Esophagus (tissue), 2 donors: ENCODE results near the gene SYT5. TPM values are rescaled to one million over a fixed set of nuclear protein-coding genes. Genes with fewer than 3 reads are reported as not detected.

Experiments
- H3K27ac ChIP-seq, 2 donors: one replicate each; pipeline ENCODE4 v1.5.1; 2013; ENCODE audit warnings: low read depth in 2 of 2, mild to moderate bottlenecking in 2 of 2, inconsistent platforms in 1 of 2, low read length in 1 of 2, moderate library complexity in 1 of 2
- H3K27me3 ChIP-seq, 2 donors: one replicate each; pipeline ENCODE4 v1.6.1; 2013; ENCODE audit warnings: low read length in 2 of 2, control low read depth in 1 of 2, mild to moderate bottlenecking in 1 of 2; ENCODE audit not compliant: insufficient read depth in 2 of 2, control insufficient read depth in 1 of 2
- H3K36me3 ChIP-seq, 2 donors: one replicate each; pipeline ENCODE4 v1.6.1; 2013; ENCODE audit warnings: low read length in 1 of 2; ENCODE audit not compliant: control insufficient read depth in 2 of 2, insufficient read depth in 2 of 2
- H3K4me1 ChIP-seq, 2 donors: one replicate each; pipeline ENCODE4 v1.6.1; 2013; ENCODE audit warnings: low read length in 1 of 2; ENCODE audit not compliant: control insufficient read depth in 2 of 2, insufficient read depth in 2 of 2
- H3K4me3 ChIP-seq, 2 donors: one replicate each; pipeline ENCODE4 v1.5.1; 2013; ENCODE audit warnings: low read length in 2 of 2, mild to moderate bottlenecking in 2 of 2, low read depth in 1 of 2, moderate library complexity in 1 of 2
- H3K9me3 ChIP-seq, 2 donors: one replicate each; pipeline ENCODE4 v1.6.1; 2013; ENCODE audit warnings: mild to moderate bottlenecking in 2 of 2, low read depth in 1 of 2, low read length in 1 of 2, moderate library complexity in 1 of 2; ENCODE audit not compliant: control insufficient read depth in 2 of 2, insufficient read depth in 1 of 2
- WGBS, 2 donors: extraction: QIAGEN DNeasy Blood & Tissue Kit; methylation state at CpG; one replicate each; pipeline ENCODE4 v1.1.7; 2013; 5-methylcytosine and 5-hydroxymethylcytosine counted together
- polyA plus RNA-seq, 2 donors: library from polyadenylated mRNA; stranded (reverse); fragments of 200-250 nt; gene quantifications; one replicate each; pipeline ENCODE4 v1.2.3, GENCODE V29; 2013
- donor health status: healthy with polysubstance abuse.
- donor health status: Bipolar disorder and iron deficiency.

SYT5 gene
- polyA plus RNA-seq, 2 donors: 0.05 TPM; not detected in 1

- peak overlapping the region in 1 of 2 donors; percentile 64 for H3K27ac ChIP-seq
- no peaks in the 10 kb centered on the region for H3K9me3 ChIP-seq
- WGBS, 2 donors: 37 to 54% methylated on average over 15 of the region's 15 CpGs
- no peaks in the 10 kb centered on the region for H3K27me3 ChIP-seq
- no peak overlapping the region for H3K4me3 ChIP-seq
- H3K36me3 ChIP-seq: no peaks in the 10 kb centered on the region
- no peaks in the 10 kb centered on the region for H3K4me1 ChIP-seq
These were observed 9.3 kb upstream of the SYT5 start for GRCh38 chr19:55189403-55189835.

GRCh38 chr19:55188625-55189024 is 8.5 kb upstream of the SYT5 start:
- 50 to 55% methylated on average over 8 of the region's 8 CpGs for WGBS, 2 donors
- Histone ChIP-seq H3K4me3 (no peak overlapping the region), H3K4me1 (no peaks in the 10 kb centered on the region), H3K27ac (peak overlapping the region; percentile 17 to 75), H3K36me3 (no peaks in the 10 kb centered on the region), H3K9me3 (no peaks in the 10 kb centered on the region), H3K27me3 (no peaks in the 10 kb centered on the region)

- H3K27ac ChIP-seq: no peak overlapping the region
- peaks cover 0 to 3% of the 10 kb centered on the region in 2 donors for H3K27me3 ChIP-seq
- no peaks in the 10 kb centered on the region for H3K36me3 ChIP-seq
- no peaks in the 10 kb centered on the region for H3K4me1 ChIP-seq
- H3K4me3 ChIP-seq: no peak overlapping the region
- H3K9me3 ChIP-seq: peaks cover 0 to 6% of the 10 kb centered on the region in 2 donors
- 81 to 83% methylated on average over 12 of the region's 12 CpGs for WGBS, 2 donors
These were observed 6.0 kb upstream of the SYT5 start for GRCh38 chr19:55186080-55186479.

GRCh38 chr19:55181740-55182139 is 1.7 kb upstream of the SYT5 start:
- WGBS, 2 donors: 73 to 78% methylated on average over 20 of the region's 20 CpGs
- Histone ChIP-seq H3K9me3 (peaks cover 0 to 12% of the 10 kb centered on the region in 2 donors), H3K4me3 (no peak overlapping the region), H3K27me3 (peaks cover 0 to 10% of the 10 kb centered on the region in 2 donors), H3K36me3 (no peaks in the 10 kb centered on the region), H3K27ac (no peak overlapping the region), H3K4me1 (peaks cover 9 to 11% of the 10 kb centered on the region in 2 donors)

GRCh38 chr19:55178781-55179599 is 1.1 kb downstream of the SYT5 start:
- Histone ChIP-seq H3K27ac (no peak overlapping the region), H3K27me3 (peaks cover 0 to 13% of the 10 kb centered on the region in 2 donors)
- WGBS, 2 donors: 5 to 6% methylated on average over 58 to 61 of the region's 61 CpGs

GRCh38 chr19:55176076-55176475 is 4.0 kb downstream of the SYT5 start:
- Histone ChIP-seq H3K4me1 (peaks cover 11 to 12% of the 10 kb centered on the region in 2 donors), H3K27me3 (peaks cover 0 to 17% of the 10 kb centered on the region in 2 donors), H3K9me3 (peaks cover 0 to 6% of the 10 kb centered on the region in 2 donors), H3K27ac (no peak overlapping the region), H3K4me3 (no peak overlapping the region), H3K36me3 (no peaks in the 10 kb centered on the region)
- WGBS, 2 donors: 29% methylated on average over 2 of the region's 2 CpGs

More at GRCh38 chr19:55178781-55179599, 1.1 kb downstream of the SYT5 start:
- Histone ChIP-seq H3K4me3 (peak overlapping the region in 1 of 2 donors; percentile 8), H3K9me3 (peaks cover 0 to 12% of the 10 kb centered on the region in 2 donors), H3K36me3 (no peaks in the 10 kb centered on the region), H3K4me1 (peaks cover 9 to 11% of the 10 kb centered on the region in 2 donors)

- WGBS, 2 donors: 53 to 65% methylated on average over 43 of the region's 43 CpGs
These were observed 4.8 kb downstream of the SYT5 start for GRCh38 chr19:55175117-55175867.

GRCh38 chr19:55174425-55175116 is 5.5 kb downstream of the SYT5 start:
- Histone ChIP-seq H3K27me3 (peaks cover 0 to 13% of the 10 kb centered on the region in 2 donors), H3K9me3 (peaks cover 0 to 4% of the 10 kb centered on the region in 2 donors), H3K4me1 (peaks cover 6 to 8% of the 10 kb centered on the region in 2 donors), H3K36me3 (no peaks in the 10 kb centered on the region), H3K4me3 (no peak overlapping the region), H3K27ac (no peak overlapping the region)
- 48 to 65% methylated on average over 20 to 21 of the region's 21 CpGs for WGBS, 2 donors

More at GRCh38 chr19:55175117-55175867, 4.8 kb downstream of the SYT5 start:
- H3K27me3 ChIP-seq: peaks cover 0 to 17% of the 10 kb centered on the region in 2 donors
- H3K9me3 ChIP-seq: peaks cover 0 to 5% of the 10 kb centered on the region in 2 donors
- no peak overlapping the region for H3K27ac ChIP-seq
- no peaks in the 10 kb centered on the region for H3K36me3 ChIP-seq
- H3K4me3 ChIP-seq: no peak overlapping the region
- peaks cover 11 to 12% of the 10 kb centered on the region in 2 donors for H3K4me1 ChIP-seq
